Upper lobe of left lung (tissue), 4 donors: ENCODE results near the gene AADACL4.

Experiments
- POLR2A ChIP-seq, 4 donors: fragments of 450-650 bp; IDR thresholded peaks; one replicate each; pipeline ENCODE4 v1.5.1; 2016 to 2017; ENCODE audit warnings: antibody characterized with exemption in 4 of 4, mild to moderate bottlenecking in 2 of 4
- POLR2AphosphoS5 ChIP-seq, 2 donors: sonication (generic); formaldehyde crosslinking; IDR thresholded peaks; one replicate each; pipeline ENCODE4 v1.5.1; 2017; ENCODE audit warnings: antibody characterized with exemption in 2 of 2
- TF ChIP-seq, protein P1 (sequence below), 6 experiments: fragments of 450-650 bp in 4 of 6; fragments of 200-600 bp in 2 of 6; sonication (generic) in 2 of 6; IDR thresholded peaks; one replicate each; pipeline ENCODE4 v1.5.1; 2016 to 2019; ENCODE audit warnings: antibody characterized with exemption in 6 of 6

DNA sequence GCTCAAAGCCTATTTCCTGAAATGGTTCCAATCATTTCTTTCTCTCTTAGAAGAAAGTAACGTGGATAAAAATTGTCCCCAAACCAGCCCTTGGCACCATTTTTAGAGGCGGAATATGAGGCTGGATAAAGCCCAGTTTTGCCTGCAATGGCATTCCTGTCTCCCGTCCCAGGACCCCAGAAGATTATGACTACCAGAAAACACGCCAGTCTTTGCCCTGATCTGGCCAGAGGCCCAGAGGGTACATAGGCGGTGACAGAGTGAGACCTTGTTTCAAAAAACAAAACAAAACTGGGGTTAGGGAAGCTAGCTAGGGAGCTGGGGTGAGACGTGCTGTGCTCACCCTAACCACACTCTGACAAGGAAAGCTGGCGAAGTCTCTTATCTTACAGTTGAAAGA lies at the start of gene AADACL4:
- TF ChIP-seq, protein P1, sequence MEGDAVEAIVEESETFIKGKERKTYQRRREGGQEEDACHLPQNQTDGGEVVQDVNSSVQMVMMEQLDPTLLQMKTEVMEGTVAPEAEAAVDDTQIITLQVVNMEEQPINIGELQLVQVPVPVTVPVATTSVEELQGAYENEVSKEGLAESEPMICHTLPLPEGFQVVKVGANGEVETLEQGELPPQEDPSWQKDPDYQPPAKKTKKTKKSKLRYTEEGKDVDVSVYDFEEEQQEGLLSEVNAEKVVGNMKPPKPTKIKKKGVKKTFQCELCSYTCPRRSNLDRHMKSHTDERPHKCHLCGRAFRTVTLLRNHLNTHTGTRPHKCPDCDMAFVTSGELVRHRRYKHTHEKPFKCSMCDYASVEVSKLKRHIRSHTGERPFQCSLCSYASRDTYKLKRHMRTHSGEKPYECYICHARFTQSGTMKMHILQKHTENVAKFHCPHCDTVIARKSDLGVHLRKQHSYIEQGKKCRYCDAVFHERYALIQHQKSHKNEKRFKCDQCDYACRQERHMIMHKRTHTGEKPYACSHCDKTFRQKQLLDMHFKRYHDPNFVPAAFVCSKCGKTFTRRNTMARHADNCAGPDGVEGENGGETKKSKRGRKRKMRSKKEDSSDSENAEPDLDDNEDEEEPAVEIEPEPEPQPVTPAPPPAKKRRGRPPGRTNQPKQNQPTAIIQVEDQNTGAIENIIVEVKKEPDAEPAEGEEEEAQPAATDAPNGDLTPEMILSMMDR (IDR thresholded peaks at IDR 0.05), result no peak
- TF ChIP-seq POLR2A (IDR thresholded peaks at IDR 0.05) (no peak), POLR2AphosphoS5 (IDR thresholded peaks at IDR 0.05) (no peak)
